ENCODE data around the gene DIAPH1.

Gene DIAPH1

GRCh38 chr5:141633871-141634561 lies 15.2 kb upstream of the DIAPH1 start:
- H3K4me1 ChIP-seq (ENCODE audit: control insufficient read depth in 1 of 2, insufficient read depth in 2 of 2, low read length in 2 of 2) = peaks cover 16 to 34% of the 10 kb centered on the region in 2 donors

GRCh38 chr5:141632650-141633049 lies 13.8 kb upstream of the DIAPH1 start:
- Histone ChIP-seq H3K9me3 (ENCODE audit: control insufficient read depth in 1 of 2, low read length in 2 of 2) (no peaks in the 10 kb centered on the region), H3K27me3 (ENCODE audit: control insufficient read depth in 1 of 2, insufficient read depth in 2 of 2, low read length in 2 of 2) (no peaks in the 10 kb centered on the region), H3K4me1 (ENCODE audit: control insufficient read depth in 1 of 2, insufficient read depth in 2 of 2, low read length in 2 of 2) (peaks cover 16 to 26% of the 10 kb centered on the region in 2 donors), H3K9ac (ENCODE audit: low read depth in 1 of 2, low read length in 2 of 2) (no peak overlapping the region), H3K36me3 (ENCODE audit: control insufficient read depth in 1 of 2, insufficient read depth in 2 of 2, low read length in 2 of 2) (peaks cover 21 to 31% of the 10 kb centered on the region in 2 donors), H3K4me3 (ENCODE audit: low read depth in 1 of 2, low read length in 2 of 2) (no peak overlapping the region), H3K27ac (ENCODE audit: low read depth, low read length) (no peak overlapping the region)

More at GRCh38 chr5:141633871-141634561, 15.2 kb upstream of the DIAPH1 start:
- H3K9me3 ChIP-seq (ENCODE audit: control insufficient read depth in 1 of 2, low read length in 2 of 2) = no peaks in the 10 kb centered on the region
- no peak overlapping the region for H3K9ac ChIP-seq (ENCODE audit: low read depth in 1 of 2, low read length in 2 of 2)
- no peak overlapping the region for H3K4me3 ChIP-seq (ENCODE audit: low read depth in 1 of 2, low read length in 2 of 2)
- H3K27me3 ChIP-seq (ENCODE audit: control insufficient read depth in 1 of 2, insufficient read depth in 2 of 2, low read length in 2 of 2) = no peaks in the 10 kb centered on the region
- peaks cover 7 to 17% of the 10 kb centered on the region in 2 donors for H3K36me3 ChIP-seq (ENCODE audit: control insufficient read depth in 1 of 2, insufficient read depth in 2 of 2, low read length in 2 of 2)
- H3K27ac ChIP-seq (ENCODE audit: low read depth, low read length) = no peak overlapping the region

- H3K9me3 ChIP-seq (ENCODE audit: control insufficient read depth in 1 of 2, low read length in 2 of 2) = no peaks in the 10 kb centered on the region
- H3K27ac ChIP-seq (ENCODE audit: low read depth, low read length) = no peak overlapping the region
- H3K9ac ChIP-seq (ENCODE audit: low read depth in 1 of 2, low read length in 2 of 2) = no peak overlapping the region
- no peaks in the 10 kb centered on the region for H3K27me3 ChIP-seq (ENCODE audit: control insufficient read depth in 1 of 2, insufficient read depth in 2 of 2, low read length in 2 of 2)
- H3K4me1 ChIP-seq (ENCODE audit: control insufficient read depth in 1 of 2, insufficient read depth in 2 of 2, low read length in 2 of 2) = peaks cover 11 to 12% of the 10 kb centered on the region in 2 donors
- peaks cover 24 to 45% of the 10 kb centered on the region in 2 donors for H3K36me3 ChIP-seq (ENCODE audit: control insufficient read depth in 1 of 2, insufficient read depth in 2 of 2, low read length in 2 of 2)
- no peak overlapping the region for H3K4me3 ChIP-seq (ENCODE audit: low read depth in 1 of 2, low read length in 2 of 2)
Observed at GRCh38 chr5:141630570-141631140, 11.9 kb upstream of the DIAPH1 start.

GRCh38 chr5:141628175-141628788 lies 9.5 kb upstream of the DIAPH1 start:
- Histone ChIP-seq H3K27ac (ENCODE audit: low read depth, low read length) (no peak overlapping the region), H3K4me1 (ENCODE audit: control insufficient read depth in 1 of 2, insufficient read depth in 2 of 2, low read length in 2 of 2) (no peaks in the 10 kb centered on the region), H3K9ac (ENCODE audit: low read depth in 1 of 2, low read length in 2 of 2) (no peak overlapping the region), H3K27me3 (ENCODE audit: control insufficient read depth in 1 of 2, insufficient read depth in 2 of 2, low read length in 2 of 2) (no peaks in the 10 kb centered on the region), H3K9me3 (ENCODE audit: control insufficient read depth in 1 of 2, low read length in 2 of 2) (no peaks in the 10 kb centered on the region), H3K36me3 (ENCODE audit: control insufficient read depth in 1 of 2, insufficient read depth in 2 of 2, low read length in 2 of 2) (peaks cover 34 to 67% of the 10 kb centered on the region in 2 donors), H3K4me3 (ENCODE audit: low read depth in 1 of 2, low read length in 2 of 2) (no peak overlapping the region)

GRCh38 chr5:141623611-141624010 lies 4.8 kb upstream of the DIAPH1 start:
- Histone ChIP-seq H3K9ac (ENCODE audit: low read depth in 1 of 2, low read length in 2 of 2) (no peak overlapping the region), H3K27me3 (ENCODE audit: control insufficient read depth in 1 of 2, insufficient read depth in 2 of 2, low read length in 2 of 2) (no peaks in the 10 kb centered on the region), H3K4me1 (ENCODE audit: control insufficient read depth in 1 of 2, insufficient read depth in 2 of 2, low read length in 2 of 2) (peaks cover 10% of the 10 kb centered on the region in 2 donors), H3K4me3 (ENCODE audit: low read depth in 1 of 2, low read length in 2 of 2) (no peak overlapping the region), H3K36me3 (ENCODE audit: control insufficient read depth in 1 of 2, insufficient read depth in 2 of 2, low read length in 2 of 2) (peaks cover 28 to 73% of the 10 kb centered on the region in 2 donors), H3K9me3 (ENCODE audit: control insufficient read depth in 1 of 2, low read length in 2 of 2) (no peaks in the 10 kb centered on the region), H3K27ac (ENCODE audit: low read depth, low read length) (no peak overlapping the region)

GRCh38 chr5:141623186-141623585 lies 4.4 kb upstream of the DIAPH1 start:
- peaks cover 10% of the 10 kb centered on the region in 2 donors for H3K4me1 ChIP-seq (ENCODE audit: control insufficient read depth in 1 of 2, insufficient read depth in 2 of 2, low read length in 2 of 2)
- H3K36me3 ChIP-seq (ENCODE audit: control insufficient read depth in 1 of 2, insufficient read depth in 2 of 2, low read length in 2 of 2) = peaks cover 24 to 69% of the 10 kb centered on the region in 2 donors
- no peak overlapping the region for H3K4me3 ChIP-seq (ENCODE audit: low read depth in 1 of 2, low read length in 2 of 2)
- no peaks in the 10 kb centered on the region for H3K9me3 ChIP-seq (ENCODE audit: control insufficient read depth in 1 of 2, low read length in 2 of 2)
- no peak overlapping the region for H3K9ac ChIP-seq (ENCODE audit: low read depth in 1 of 2, low read length in 2 of 2)
- no peak overlapping the region for H3K27ac ChIP-seq (ENCODE audit: low read depth, low read length)
- no peaks in the 10 kb centered on the region for H3K27me3 ChIP-seq (ENCODE audit: control insufficient read depth in 1 of 2, insufficient read depth in 2 of 2, low read length in 2 of 2)

GRCh38 chr5:141618030-141618803 lies 583 bp downstream of the DIAPH1 start:
- H3K36me3 ChIP-seq (ENCODE audit: control insufficient read depth in 1 of 2, insufficient read depth in 2 of 2, low read length in 2 of 2) = peaks cover 5 to 30% of the 10 kb centered on the region in 2 donors
- H3K27ac ChIP-seq (ENCODE audit: low read depth, low read length) = peak overlapping the region; percentile 87
- peaks cover 29 to 32% of the 10 kb centered on the region in 2 donors for H3K4me1 ChIP-seq (ENCODE audit: control insufficient read depth in 1 of 2, insufficient read depth in 2 of 2, low read length in 2 of 2)

GRCh38 chr5:141617682-141618029 lies 1.1 kb downstream of the DIAPH1 start:
- Histone ChIP-seq H3K4me3 (ENCODE audit: low read depth in 1 of 2, low read length in 2 of 2) (peak overlapping the region; percentile 77 to 78), H3K36me3 (ENCODE audit: control insufficient read depth in 1 of 2, insufficient read depth in 2 of 2, low read length in 2 of 2) (peaks cover 5 to 27% of the 10 kb centered on the region in 2 donors), H3K4me1 (ENCODE audit: control insufficient read depth in 1 of 2, insufficient read depth in 2 of 2, low read length in 2 of 2) (peaks cover 32 to 34% of the 10 kb centered on the region in 2 donors), H3K27me3 (ENCODE audit: control insufficient read depth in 1 of 2, insufficient read depth in 2 of 2, low read length in 2 of 2) (no peaks in the 10 kb centered on the region), H3K9ac (ENCODE audit: low read depth in 1 of 2, low read length in 2 of 2) (peak overlapping the region; percentile 76 to 84), H3K9me3 (ENCODE audit: control insufficient read depth in 1 of 2, low read length in 2 of 2) (no peaks in the 10 kb centered on the region), H3K27ac (ENCODE audit: low read depth, low read length) (peak overlapping the region; percentile 87)

More at GRCh38 chr5:141618030-141618803, 583 bp downstream of the DIAPH1 start:
- Histone ChIP-seq H3K4me3 (ENCODE audit: low read depth in 1 of 2, low read length in 2 of 2) (peak overlapping the region; percentile 77 to 78), H3K9me3 (ENCODE audit: control insufficient read depth in 1 of 2, low read length in 2 of 2) (no peaks in the 10 kb centered on the region), H3K27me3 (ENCODE audit: control insufficient read depth in 1 of 2, insufficient read depth in 2 of 2, low read length in 2 of 2) (no peaks in the 10 kb centered on the region), H3K9ac (ENCODE audit: low read depth in 1 of 2, low read length in 2 of 2) (peak overlapping the region; percentile 76 to 84)

- Histone ChIP-seq H3K9ac (ENCODE audit: low read depth in 1 of 2, low read length in 2 of 2) (peak overlapping the region in 1 of 2 donors; percentile 76), H3K27ac (ENCODE audit: low read depth, low read length) (no peak overlapping the region), H3K36me3 (ENCODE audit: control insufficient read depth in 1 of 2, insufficient read depth in 2 of 2, low read length in 2 of 2) (peaks cover 5 to 27% of the 10 kb centered on the region in 2 donors), H3K9me3 (ENCODE audit: control insufficient read depth in 1 of 2, low read length in 2 of 2) (no peaks in the 10 kb centered on the region), H3K4me3 (ENCODE audit: low read depth in 1 of 2, low read length in 2 of 2) (peak overlapping the region; percentile 77 to 78), H3K4me1 (ENCODE audit: control insufficient read depth in 1 of 2, insufficient read depth in 2 of 2, low read length in 2 of 2) (peaks cover 32 to 34% of the 10 kb centered on the region in 2 donors), H3K27me3 (ENCODE audit: control insufficient read depth in 1 of 2, insufficient read depth in 2 of 2, low read length in 2 of 2) (no peaks in the 10 kb centered on the region)
Observed at GRCh38 chr5:141617128-141617527, 1.7 kb downstream of the DIAPH1 start.

All from duodenal mucosa (tissue), 2 donors.